Activated CD4-positive, alpha-beta T cell treated with anti-CD3 and anti-CD28 coated beads for 36 hours (primary cell): ENCODE measurements around the gene MYRIP. TPM values are rescaled to one million over a fixed set of nuclear protein-coding genes. Genes with fewer than 3 reads are reported as not detected.

Experiments used
- ATAC-seq: fragments of 200-7000 bp; cut with Tn5 transposase; one replicate; pipeline ENCODE4 v1.10.0; 2021; ENCODE audit warnings: mild to moderate bottlenecking, moderate library complexity
- CTCF ChIA-PET: fragments of 350-600 bp; sonication (Branson Sonifier 250); formaldehyde crosslinking; loops from one replicate; lab custom pipeline; 2021; ENCODE audit warnings: antibody characterized with exemption; lab: Charles Lee
- POLR2A ChIA-PET: fragments of 350-600 bp; sonication (Branson Sonifier 250); formaldehyde crosslinking; loops from one replicate; lab custom pipeline; 2021; ENCODE audit warnings: antibody characterized with exemption, inconsistent platforms; lab: Charles Lee
- DNase-seq: peaks from one replicate; pipeline ENCODE4 v3.0.0-alpha.2; 2020
- H3K27ac Mint-ChIP-seq: one replicate; pipeline ENCODE4 v1.8.0; 2021; ENCODE audit warnings: mixed read lengths
- H3K27me3 Mint-ChIP-seq: one replicate; pipeline ENCODE4 v1.8.0; 2021; ENCODE audit warnings: mixed read lengths
- H3K36me3 Mint-ChIP-seq: one replicate; pipeline ENCODE4 v1.8.0; 2021; ENCODE audit warnings: low read depth, mixed read lengths
- H3K4me1 Mint-ChIP-seq: one replicate; pipeline ENCODE4 v1.8.0; 2021; ENCODE audit warnings: mixed read lengths
- H3K4me3 Mint-ChIP-seq: one replicate; pipeline ENCODE4 v1.8.0; 2021; ENCODE audit warnings: mild to moderate bottlenecking, moderate library complexity, mixed read lengths
- H3K9me3 Mint-ChIP-seq: one replicate; pipeline ENCODE4 v1.8.0; 2021; ENCODE audit warnings: low read depth, mixed read lengths
- intact Hi-C, 2 experiments: fragments of 100-400 bp; cut with DNase I in 1 of 2; cut with micrococcal nuclease in 1 of 2; formaldehyde crosslinking; loops; one replicate each; pipeline versions ENCODE4 v1.14.2 to v1.15.1; 2022 to 2024; cut with DNase I, micrococcal nuclease
- total RNA-seq, 2 experiments: library from RNA; stranded (reverse); gene quantifications; one replicate each; pipeline ENCODE4 v1.2.3, GENCODE V29; 2021

MYRIP gene
- total RNA-seq, 2 experiments from 2014 or later: not detected

- Mint-ChIP-seq H3K9me3 (no peaks in the 10 kb centered on the region), H3K4me3 (no peak overlapping the region), H3K36me3 (peaks cover 3% of the 10 kb centered on the region), H3K27me3 (peaks cover 3% of the 10 kb centered on the region), H3K27ac (no peak overlapping the region), H3K4me1 (no peaks in the 10 kb centered on the region)
- intact Hi-C loops: no loop called here
- DNase-seq (no peak), ATAC-seq (no peak)
- CTCF ChIA-PET: no interaction called here
- POLR2A ChIA-PET: no interaction called here
Measured at GRCh38 chr3:39978308-39978707, 168.9 kb downstream of the MYRIP start.

GRCh38 chr3:39980058-39980457, 170.6 kb downstream of the MYRIP start:
- no peak overlapping the region for H3K27ac Mint-ChIP-seq
- ATAC-seq (no peak), DNase-seq (no peak)
- no peaks in the 10 kb centered on the region for H3K27me3 Mint-ChIP-seq
- no peaks in the 10 kb centered on the region for H3K4me1 Mint-ChIP-seq
- ChIA-PET CTCF (no interaction called here), POLR2A (no interaction called here)
- H3K36me3 Mint-ChIP-seq: no peaks in the 10 kb centered on the region
- intact Hi-C loops: no loop called here
- H3K4me3 Mint-ChIP-seq: no peak overlapping the region
- no peaks in the 10 kb centered on the region for H3K9me3 Mint-ChIP-seq

DNA sequence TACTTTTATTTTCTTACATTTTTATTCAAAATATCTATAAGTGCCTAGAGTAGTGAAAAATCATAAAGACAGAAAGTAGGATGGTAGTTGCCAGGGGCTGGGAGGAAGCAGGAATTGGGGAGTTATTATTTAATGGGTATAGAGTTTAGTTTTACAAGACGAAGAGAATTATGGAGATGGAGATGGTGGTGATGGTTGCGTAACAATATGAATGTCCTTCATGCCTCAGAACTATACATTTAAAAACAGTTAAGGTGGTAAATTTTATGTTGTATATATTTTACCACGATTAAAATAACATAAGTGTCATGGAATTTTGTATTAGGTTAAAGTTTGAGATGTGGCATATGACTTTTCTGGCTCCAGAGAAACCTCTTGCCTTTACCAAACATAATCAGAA, 171.4 kb downstream of the MYRIP start:
- intact Hi-C loops: no loop called here
- Mint-ChIP-seq H3K9me3 (no peaks in the 10 kb centered on the region), H3K27ac (no peak overlapping the region), H3K27me3 (no peaks in the 10 kb centered on the region), H3K36me3 (no peaks in the 10 kb centered on the region), H3K4me1 (no peaks in the 10 kb centered on the region), H3K4me3 (no peak overlapping the region)
- CTCF ChIA-PET: no interaction called here
- DNase-seq: no peak
- POLR2A ChIA-PET: no interaction called here
- no peak for ATAC-seq

DNA sequence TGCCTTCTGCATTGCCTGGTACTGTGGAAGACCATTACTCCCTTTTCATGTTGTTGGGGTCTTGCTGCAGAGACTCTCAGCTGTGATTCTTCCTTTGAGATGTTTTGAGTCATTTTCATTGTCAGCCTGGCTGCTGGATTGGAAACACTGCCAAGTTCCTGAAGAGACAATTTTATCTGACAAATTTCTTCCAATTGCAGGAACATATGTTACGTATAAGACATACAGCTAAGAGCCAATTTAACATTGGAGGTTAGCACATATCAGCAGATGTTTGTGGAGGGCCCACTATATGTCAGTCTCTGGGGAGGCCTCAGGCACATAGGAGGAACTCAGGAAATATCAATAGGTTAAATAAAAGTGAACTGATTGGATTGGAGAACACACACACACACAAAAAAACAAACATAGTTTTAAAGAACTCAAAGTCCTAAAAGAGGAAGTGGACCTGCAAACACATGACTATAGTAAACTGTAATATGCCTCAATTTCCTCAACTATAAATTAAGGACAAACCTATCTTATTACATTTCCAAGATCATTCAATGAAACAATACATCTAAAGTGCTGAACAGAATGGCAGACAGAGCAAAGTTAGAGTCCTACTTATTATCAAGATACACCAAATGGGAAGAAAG, 172.3 kb downstream of the MYRIP start:
- no peaks in the 10 kb centered on the region for H3K9me3 Mint-ChIP-seq
- CTCF ChIA-PET: no interaction called here
- no peak overlapping the region for H3K27ac Mint-ChIP-seq
- H3K4me1 Mint-ChIP-seq: no peaks in the 10 kb centered on the region
- no peak overlapping the region for H3K4me3 Mint-ChIP-seq
- POLR2A ChIA-PET: no interaction called here
- H3K27me3 Mint-ChIP-seq: peaks cover 2% of the 10 kb centered on the region
- intact Hi-C loops: no loop called here
- H3K36me3 Mint-ChIP-seq: no peaks in the 10 kb centered on the region
- ATAC-seq (no peak), DNase-seq (no peak)

- Mint-ChIP-seq H3K4me3 (no peak overlapping the region), H3K36me3 (no peaks in the 10 kb centered on the region), H3K27ac (no peak overlapping the region), H3K4me1 (no peaks in the 10 kb centered on the region), H3K9me3 (no peaks in the 10 kb centered on the region), H3K27me3 (peaks cover 2% of the 10 kb centered on the region)
- intact Hi-C loops: no loop called here
- POLR2A ChIA-PET: no interaction called here
- CTCF ChIA-PET: no interaction called here
- DNase-seq (no peak), ATAC-seq (no peak)
Measured at GRCh38 chr3:39982665-39983357, 173.4 kb downstream of the MYRIP start.

DNA sequence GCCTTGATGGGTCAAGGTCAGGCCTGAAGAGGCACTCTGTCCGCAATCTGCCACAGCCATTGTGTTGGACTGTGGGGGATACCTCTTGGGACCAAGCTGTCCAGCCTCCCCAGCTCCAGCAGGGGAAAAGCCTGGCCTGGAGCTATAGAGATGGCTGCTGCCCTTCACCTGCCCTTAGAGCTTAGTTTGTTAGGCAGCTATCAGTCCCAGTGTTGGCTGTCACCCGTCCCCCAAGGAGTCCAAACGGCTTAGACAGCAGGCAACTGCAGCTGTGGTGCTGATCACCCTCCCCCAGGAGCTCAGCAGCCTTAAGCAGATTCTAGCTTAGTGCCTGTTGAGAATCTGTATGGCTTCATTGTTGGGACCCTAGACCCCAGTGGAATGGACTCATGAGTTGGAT, 180.3 kb downstream of the MYRIP start:
- CTCF ChIA-PET: interaction anchor here (0.8 to 3.4 kb wide), 3 partner anchors 13 to 573 kb away, joined by 3 to 10 read pairs (median 4); no protein-coding TSS in a partner anchor
- intact Hi-C loops: loop anchor here (1.0 to 5.0 kb wide), 5 partner anchors 267 to 541 kb away; no protein-coding TSS in a partner anchor
- peaks cover 23% of the 10 kb centered on the region for H3K27me3 Mint-ChIP-seq
- H3K36me3 Mint-ChIP-seq: no peaks in the 10 kb centered on the region
- DNase-seq (no peak), ATAC-seq (no peak)
- H3K4me3 Mint-ChIP-seq: no peak overlapping the region
- POLR2A ChIA-PET: no interaction called here
- no peaks in the 10 kb centered on the region for H3K4me1 Mint-ChIP-seq
- peaks cover 5% of the 10 kb centered on the region for H3K9me3 Mint-ChIP-seq
- H3K27ac Mint-ChIP-seq: no peak overlapping the region

GRCh38 chr3:39990532-39990931, 181.1 kb downstream of the MYRIP start:
- CTCF ChIA-PET: interaction anchor here (0.8 to 3.4 kb wide), 3 partner anchors 12 to 574 kb away, joined by 3 to 10 read pairs (median 4); no protein-coding TSS in a partner anchor
- Mint-ChIP-seq H3K4me1 (no peaks in the 10 kb centered on the region), H3K27ac (no peak overlapping the region), H3K9me3 (peaks cover 10% of the 10 kb centered on the region), H3K27me3 (peaks cover 23% of the 10 kb centered on the region), H3K36me3 (no peaks in the 10 kb centered on the region), H3K4me3 (no peak overlapping the region)
- intact Hi-C loops: loop anchor here (1.0 to 5.0 kb wide), 5 partner anchors 268 to 542 kb away; no protein-coding TSS in a partner anchor
- DNase-seq (peak; percentile 42), ATAC-seq (no peak)
- POLR2A ChIA-PET: no interaction called here

DNA sequence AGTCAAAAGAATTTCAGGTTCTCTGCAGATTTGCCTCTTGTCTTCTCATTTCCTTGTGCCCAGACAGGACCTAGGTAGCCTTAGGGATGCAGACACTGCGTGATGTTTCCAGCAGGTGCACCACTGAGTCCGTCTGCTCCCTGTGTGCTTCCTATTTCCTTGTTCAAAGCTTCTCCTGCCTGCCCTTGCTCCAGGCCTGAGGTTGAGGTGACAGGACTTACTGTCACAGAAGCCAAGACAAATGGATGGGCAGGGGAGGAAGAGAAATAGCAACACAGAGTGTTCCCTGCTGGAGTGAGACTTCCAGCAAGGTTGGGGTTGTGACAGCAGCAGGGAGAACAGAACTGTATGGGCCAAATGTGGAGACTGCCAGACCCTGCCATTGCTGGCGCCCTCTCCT, 199.4 kb downstream of the MYRIP start:
- no peak for ATAC-seq
- Mint-ChIP-seq H3K9me3 (no peaks in the 10 kb centered on the region), H3K36me3 (no peaks in the 10 kb centered on the region), H3K4me3 (no peak overlapping the region), H3K4me1 (no peaks in the 10 kb centered on the region), H3K27ac (no peak overlapping the region), H3K27me3 (peaks cover 5% of the 10 kb centered on the region)
- intact Hi-C loops: no loop called here
- ChIA-PET POLR2A (no interaction called here), CTCF (no interaction called here)
- DNase-seq: no peak

GRCh38 chr3:40009991-40010390, 200.6 kb downstream of the MYRIP start:
- ATAC-seq (no peak), DNase-seq (no peak)
- H3K4me1 Mint-ChIP-seq: no peaks in the 10 kb centered on the region
- H3K4me3 Mint-ChIP-seq: no peak overlapping the region
- ChIA-PET POLR2A (no interaction called here), CTCF (no interaction called here)
- no peak overlapping the region for H3K27ac Mint-ChIP-seq
- H3K36me3 Mint-ChIP-seq: no peaks in the 10 kb centered on the region
- intact Hi-C loops: no loop called here
- no peaks in the 10 kb centered on the region for H3K9me3 Mint-ChIP-seq
- peaks cover 6% of the 10 kb centered on the region for H3K27me3 Mint-ChIP-seq

DNA sequence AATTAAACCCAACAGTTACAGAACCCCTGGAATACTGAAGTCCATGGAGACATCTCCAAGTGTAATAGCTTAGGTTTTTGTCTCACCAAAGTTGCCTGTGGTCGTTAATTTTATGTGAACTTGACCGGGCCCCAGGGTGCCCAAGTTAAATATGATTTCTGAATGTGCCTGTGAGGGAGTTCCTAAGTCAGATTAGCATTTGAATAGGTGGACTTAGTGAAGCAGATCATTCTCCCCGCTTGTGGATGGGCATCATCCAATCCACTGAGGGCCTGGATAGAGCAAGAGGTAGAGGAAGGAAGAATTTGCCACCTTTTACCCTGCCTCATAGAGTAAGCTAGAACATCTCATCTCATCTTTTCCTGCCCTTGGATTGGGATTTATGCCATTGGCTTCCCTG, 203.0 kb downstream of the MYRIP start:
- CTCF ChIA-PET: interaction anchor here (1.2 to 1.3 kb wide), 2 partner anchors 9 to 21 kb away, joined by 3 to 4 read pairs; no protein-coding TSS in a partner anchor
- intact Hi-C loops: no loop called here

GRCh38 chr3:40016391-40016790, 207.0 kb downstream of the MYRIP start:
- intact Hi-C loops: no loop called here
- CTCF ChIA-PET: no interaction called here

More for the DNA sequence above, 203.0 kb downstream of the MYRIP start:
- Mint-ChIP-seq H3K9me3 (no peaks in the 10 kb centered on the region), H3K4me3 (no peak overlapping the region), H3K27ac (no peak overlapping the region), H3K36me3 (no peaks in the 10 kb centered on the region), H3K4me1 (no peaks in the 10 kb centered on the region), H3K27me3 (peaks cover 4% of the 10 kb centered on the region)
- no peak for ATAC-seq
- DNase-seq: no peak
- POLR2A ChIA-PET: no interaction called here

GRCh38 chr3:40018369-40018768, 209.0 kb downstream of the MYRIP start:
- CTCF ChIA-PET: no interaction called here

More at GRCh38 chr3:40016391-40016790, 207.0 kb downstream of the MYRIP start:
- ATAC-seq (no peak), DNase-seq (no peak)
- no peak overlapping the region for H3K27ac Mint-ChIP-seq
- H3K27me3 Mint-ChIP-seq: peaks cover 16% of the 10 kb centered on the region
- no peak overlapping the region for H3K4me3 Mint-ChIP-seq
- H3K4me1 Mint-ChIP-seq: no peaks in the 10 kb centered on the region
- POLR2A ChIA-PET: no interaction called here
- no peaks in the 10 kb centered on the region for H3K9me3 Mint-ChIP-seq
- no peaks in the 10 kb centered on the region for H3K36me3 Mint-ChIP-seq

More at GRCh38 chr3:40018369-40018768, 209.0 kb downstream of the MYRIP start:
- DNase-seq (no peak), ATAC-seq (no peak)
- H3K27me3 Mint-ChIP-seq: peaks cover 21% of the 10 kb centered on the region
- POLR2A ChIA-PET: no interaction called here
- H3K4me1 Mint-ChIP-seq: no peaks in the 10 kb centered on the region
- H3K27ac Mint-ChIP-seq: no peak overlapping the region
- intact Hi-C loops: no loop called here
- no peak overlapping the region for H3K4me3 Mint-ChIP-seq
- H3K9me3 Mint-ChIP-seq: no peaks in the 10 kb centered on the region
- no peaks in the 10 kb centered on the region for H3K36me3 Mint-ChIP-seq
